ENCODE measurements around the gene GLB1L2.

DNA sequence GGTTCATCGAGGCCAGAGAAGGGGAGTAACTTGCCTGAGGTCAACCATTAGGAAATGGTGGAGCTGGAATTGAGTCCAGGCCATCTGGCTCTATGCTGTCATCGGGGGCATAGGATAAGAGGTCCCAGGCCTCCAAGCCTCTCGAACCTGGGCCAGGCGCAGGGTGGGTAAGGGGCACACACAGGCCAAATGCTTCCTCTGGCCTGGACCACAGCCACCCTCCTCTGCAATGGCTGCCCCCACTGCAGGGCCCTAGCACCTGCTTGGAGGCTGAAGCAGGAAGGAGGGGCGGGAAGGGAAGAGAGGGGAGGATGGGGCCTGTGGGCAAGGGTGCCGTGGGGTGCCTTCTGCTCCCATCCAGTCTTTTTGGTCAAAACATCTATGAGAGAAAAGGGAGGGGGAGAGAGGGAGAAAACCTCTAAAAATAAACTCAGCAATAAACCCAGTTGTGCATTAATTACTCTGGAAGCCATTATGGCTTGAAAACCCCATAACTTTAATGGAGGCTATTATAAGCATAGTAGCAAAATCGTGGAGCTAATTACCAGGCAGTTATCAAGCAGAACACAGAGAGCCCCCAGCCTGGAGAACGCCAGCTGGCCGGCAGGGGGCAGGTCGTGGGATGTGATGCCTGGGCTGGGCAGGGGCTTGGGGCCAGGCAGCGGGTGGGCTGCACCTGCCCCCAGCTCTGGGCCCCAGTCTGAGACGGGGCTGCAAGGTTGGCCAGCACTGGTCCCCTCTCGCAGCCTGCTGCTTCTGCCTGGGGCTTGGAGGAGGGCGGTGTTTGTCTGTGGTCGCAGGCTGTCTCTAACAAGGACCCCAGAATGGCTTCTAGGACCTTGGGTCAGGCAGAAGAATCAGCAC, 59.1 kb downstream of the GLB1L2 start:
- TF ChIP-seq, protein P1, sequence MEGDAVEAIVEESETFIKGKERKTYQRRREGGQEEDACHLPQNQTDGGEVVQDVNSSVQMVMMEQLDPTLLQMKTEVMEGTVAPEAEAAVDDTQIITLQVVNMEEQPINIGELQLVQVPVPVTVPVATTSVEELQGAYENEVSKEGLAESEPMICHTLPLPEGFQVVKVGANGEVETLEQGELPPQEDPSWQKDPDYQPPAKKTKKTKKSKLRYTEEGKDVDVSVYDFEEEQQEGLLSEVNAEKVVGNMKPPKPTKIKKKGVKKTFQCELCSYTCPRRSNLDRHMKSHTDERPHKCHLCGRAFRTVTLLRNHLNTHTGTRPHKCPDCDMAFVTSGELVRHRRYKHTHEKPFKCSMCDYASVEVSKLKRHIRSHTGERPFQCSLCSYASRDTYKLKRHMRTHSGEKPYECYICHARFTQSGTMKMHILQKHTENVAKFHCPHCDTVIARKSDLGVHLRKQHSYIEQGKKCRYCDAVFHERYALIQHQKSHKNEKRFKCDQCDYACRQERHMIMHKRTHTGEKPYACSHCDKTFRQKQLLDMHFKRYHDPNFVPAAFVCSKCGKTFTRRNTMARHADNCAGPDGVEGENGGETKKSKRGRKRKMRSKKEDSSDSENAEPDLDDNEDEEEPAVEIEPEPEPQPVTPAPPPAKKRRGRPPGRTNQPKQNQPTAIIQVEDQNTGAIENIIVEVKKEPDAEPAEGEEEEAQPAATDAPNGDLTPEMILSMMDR (IDR thresholded peaks at IDR 0.05; ENCODE audit: low read depth, low read length), result no peak
- TF ChIP-seq EZH2phosphoT487 (IDR thresholded peaks at IDR 0.05; ENCODE audit: low read depth), result no peak
